ENCODE measurements around the gene CHST3.
"Not testable (repeated sequence)": the region's sequence is repeated elsewhere in the genome, so short reads cannot be mapped to it uniquely, and the experiment has no call there.

Gene CHST3

GRCh38 chr10:71964098-71964742, at the start of gene CHST3:
TSS of gene CHST3 (plus strand) at chr10:71964395. CDS start at chr10:72005843, 41,448 bp downstream.
- no peak for DNase-seq (ENCODE audit: low read depth, low spot score)

- no peak for DNase-seq (ENCODE audit: low read depth, low spot score)
These were observed 47.4 kb upstream of the CHST3 start for GRCh38 chr10:71916827-71917226.

- no peak for DNase-seq (ENCODE audit: low read depth, low spot score)
These were observed 45.2 kb upstream of the CHST3 start for GRCh38 chr10:71918992-71919391.

GRCh38 chr10:71919956-71920539, 44.1 kb upstream of the CHST3 start:
- DNase-seq (ENCODE audit: low read depth, low spot score) = not testable (repeated sequence)

GRCh38 chr10:71920540-71921323, 43.5 kb upstream of the CHST3 start:
- DNase-seq (ENCODE audit: low read depth, low spot score) = no peak

- DNase-seq (ENCODE audit: low read depth, low spot score) = no peak
These were observed 42.7 kb upstream of the CHST3 start for GRCh38 chr10:71921324-71922027.

GRCh38 chr10:71923138-71923692, 41.0 kb upstream of the CHST3 start:
- no peak for DNase-seq (ENCODE audit: low read depth, low spot score)

- DNase-seq (ENCODE audit: low read depth, low spot score) = no peak
These were observed 39.4 kb upstream of the CHST3 start for GRCh38 chr10:71924771-71925170.

- no peak for DNase-seq (ENCODE audit: low read depth, low spot score)
These were observed 37.0 kb upstream of the CHST3 start for GRCh38 chr10:71927159-71927558.

GRCh38 chr10:71927776-71928592, 36.2 kb upstream of the CHST3 start:
- no peak for DNase-seq (ENCODE audit: low read depth, low spot score)

- DNase-seq (ENCODE audit: low read depth, low spot score) = no peak
These were observed 32.9 kb upstream of the CHST3 start for GRCh38 chr10:71931295-71931694.

- DNase-seq (ENCODE audit: low read depth, low spot score) = no peak
These were observed 30.5 kb upstream of the CHST3 start for GRCh38 chr10:71933651-71934050.

GRCh38 chr10:71938211-71938610, 26.0 kb upstream of the CHST3 start:
- DNase-seq (ENCODE audit: low read depth, low spot score) = no peak

GRCh38 chr10:71939304-71939703, 24.9 kb upstream of the CHST3 start:
- DNase-seq (ENCODE audit: low read depth, low spot score) = no peak

- no peak for DNase-seq (ENCODE audit: low read depth, low spot score)
These were observed 24.2 kb upstream of the CHST3 start for GRCh38 chr10:71939861-71940474.

GRCh38 chr10:71940752-71941151, 23.4 kb upstream of the CHST3 start:
- no peak for DNase-seq (ENCODE audit: low read depth, low spot score)

GRCh38 chr10:71941318-71941717, 22.9 kb upstream of the CHST3 start:
- no peak for DNase-seq (ENCODE audit: low read depth, low spot score)

GRCh38 chr10:71945819-71946474, 18.2 kb upstream of the CHST3 start:
- no peak for DNase-seq (ENCODE audit: low read depth, low spot score)

- no peak for DNase-seq (ENCODE audit: low read depth, low spot score)
These were observed 17.5 kb upstream of the CHST3 start for GRCh38 chr10:71946700-71947099.

GRCh38 chr10:71948496-71949067, 15.6 kb upstream of the CHST3 start:
- DNase-seq (ENCODE audit: low read depth, low spot score) = no peak
